LHCN-M2 (cell line): ENCODE data around the gene RNF183. TPM values are rescaled to one million over a fixed set of nuclear protein-coding genes. Genes with fewer than 3 reads are reported as not detected.
"Not testable (repeated sequence)": the region's sequence is repeated elsewhere in the genome, so short reads cannot be mapped to it uniquely, and the experiment has no call there.

Source experiments
- DNase-seq: peaks from one replicate; pipeline ENCODE4 v3.0.0-alpha.2; 2012; ENCODE audit warnings: low read depth
- total RNA-seq: library from RNA; depleted of rRNA; stranded (reverse); fragments of >200 nt; gene quantifications from 2 replicates; pipeline ENCODE4 v1.2.3, GENCODE V29; 2014; rRNA removed

RNF183 gene
- total RNA-seq, 1 experiment from 2014 or later: not detected

- peak; percentile 58 for DNase-seq
Observed at GRCh38 chr9:113274474-113275156, 28.6 kb downstream of the RNF183 start.

- no peak for DNase-seq
Observed at GRCh38 chr9:113269871-113270270, 33.3 kb downstream of the RNF183 start.

GRCh38 chr9:113269355-113269754, 33.8 kb downstream of the RNF183 start:
- no peak for DNase-seq

GRCh38 chr9:113267911-113268566, 35.1 kb downstream of the RNF183 start:
- DNase-seq: no peak

- peak; percentile 47 for DNase-seq
Observed at GRCh38 chr9:113266174-113266573, 37.0 kb downstream of the RNF183 start.

- DNase-seq: no peak
Observed at GRCh38 chr9:113261917-113262671, 41.1 kb downstream of the RNF183 start.

- no peak for DNase-seq
Observed at GRCh38 chr9:113258282-113258681, 44.9 kb downstream of the RNF183 start.

GRCh38 chr9:113257863-113258262, 45.3 kb downstream of the RNF183 start:
- DNase-seq: no peak

GRCh38 chr9:113255438-113255837, 47.7 kb downstream of the RNF183 start:
- DNase-seq: no peak

GRCh38 chr9:113254991-113255390, 48.2 kb downstream of the RNF183 start:
- no peak for DNase-seq

- DNase-seq: no peak
Observed at GRCh38 chr9:113250807-113251206, 52.4 kb downstream of the RNF183 start.

- not testable (repeated sequence) for DNase-seq
Observed at GRCh38 chr9:113249661-113250060, 53.5 kb downstream of the RNF183 start.

- no peak for DNase-seq
Observed at GRCh38 chr9:113247640-113248039, 55.5 kb downstream of the RNF183 start.

Other genes starting within 250 kb of the RNF183 start
- 3.3 and 4.9 TPM in 2 replicates for gene ZFP37, start 246.7 kb downstream of the RNF183 start, total RNA-seq
- gene SLC31A2, start 152.4 kb downstream of the RNF183 start, total RNA-seq: 78.7 and 88.0 TPM in 2 replicates
- 24.9 and 28.5 TPM in 2 replicates for gene FKBP15, start 82.1 kb downstream of the RNF183 start, total RNA-seq
- gene SLC31A1, start 81.8 kb downstream of the RNF183 start, total RNA-seq: 15.1 and 15.8 TPM in 2 replicates
- 25.0 and 39.7 TPM in 2 replicates for gene CDC26, start 27.8 kb downstream of the RNF183 start, total RNA-seq
- gene PRPF4, start 27.7 kb downstream of the RNF183 start, total RNA-seq: 49.3 and 51.0 TPM in 2 replicates
- gene WDR31, start 36.9 kb upstream of the RNF183 start, total RNA-seq: 0.51 and 0.69 TPM in 2 replicates
- gene BSPRY, start 46.2 kb upstream of the RNF183 start, total RNA-seq: not detected in 2 replicates
- 11.8 and 13.1 TPM in 2 replicates for gene HDHD3, start 73.6 kb upstream of the RNF183 start, total RNA-seq
- 10.5 and 15.0 TPM in 2 replicates for gene ALAD, start 97.9 kb upstream of the RNF183 start, total RNA-seq
- 83.1 and 90.6 TPM in 2 replicates for gene POLE3, start 107.3 kb upstream of the RNF183 start, total RNA-seq
- gene C9orf43, start 107.4 kb upstream of the RNF183 start, total RNA-seq: 0.19 and 0.29 TPM in 2 replicates
- gene RGS3, start 160.4 kb upstream of the RNF183 start, total RNA-seq: 137 and 144 TPM in 2 replicates